Thymus (tissue), 11 donors: Measurements from ENCODE around the gene GLTP. TPM values are rescaled to one million over a fixed set of nuclear protein-coding genes. Genes with fewer than 3 reads are reported as not detected.
A peak's percentile ranks its signal among the peaks of the same experiment; 100 is the strongest.
"Not testable (repeated sequence)": the region's sequence is repeated elsewhere in the genome, so short reads cannot be mapped to it uniquely, and the experiment has no call there.

ENCODE experiments used
- DNase-seq, 9 donors: peaks; one replicate each; pipeline ENCODE4 v3.0.0-alpha.2; 2013; ENCODE audit warnings: low spot score in 9 of 9, low read depth in 6 of 9, missing footprints in 1 of 9
- H3K27ac ChIP-seq, 2 donors: one replicate each; pipeline ENCODE4 v1.5.1; 2013; ENCODE audit warnings: control low read depth in 1 of 2, low read depth in 1 of 2, low read length in 1 of 2, mild to moderate bottlenecking in 1 of 2, moderate library complexity in 1 of 2
- H3K27me3 ChIP-seq, 2 donors: one replicate each; pipeline ENCODE4 v1.5.1; 2013; ENCODE audit warnings: low read length in 1 of 2; ENCODE audit not compliant: control insufficient read depth in 2 of 2, insufficient read depth in 1 of 2
- H3K36me3 ChIP-seq, 2 donors: one replicate each; pipeline ENCODE4 v1.5.1; 2013; ENCODE audit warnings: low read length in 1 of 2, mild to moderate bottlenecking in 1 of 2, moderate library complexity in 1 of 2; ENCODE audit not compliant: control insufficient read depth in 2 of 2, insufficient read depth in 2 of 2
- H3K4me1 ChIP-seq, 2 donors: one replicate each; pipeline ENCODE4 v1.5.1; 2013; ENCODE audit warnings: low read length in 2 of 2; ENCODE audit not compliant: control insufficient read depth in 2 of 2, insufficient read depth in 2 of 2
- H3K4me3 ChIP-seq, 2 donors: one replicate each; pipeline ENCODE4 v1.5.1; 2013; ENCODE audit warnings: low read length in 2 of 2, control low read depth in 1 of 2, mild to moderate bottlenecking in 1 of 2
- H3K9me3 ChIP-seq, 2 donors: one replicate each; pipeline ENCODE4 v1.5.1; 2013; ENCODE audit warnings: low read length in 1 of 2, mild to moderate bottlenecking in 1 of 2; ENCODE audit not compliant: control insufficient read depth in 2 of 2, insufficient read depth in 1 of 2
- WGBS: extraction: QIAGEN DNeasy Blood & Tissue Kit; methylation state at CpG from one replicate; pipeline ENCODE4 v1.1.7; 2013; 5-methylcytosine and 5-hydroxymethylcytosine counted together
- polyA plus RNA-seq: library from polyadenylated mRNA; stranded (reverse); fragments of 200-250 nt; gene quantifications from one replicate; pipeline ENCODE4 v1.2.3, GENCODE V29; 2013
- total RNA-seq: library from RNA; stranded (reverse); fragments of 120-200 nt; gene quantifications from one replicate; pipeline ENCODE4 v1.2.4, GENCODE V29; 2013
- donor health status: healthy.

Gene GLTP
- total and polyA plus RNA-seq, 2 donors, result 20.7 to 78.5 TPM

GRCh38 chr12:109860977-109861376 lies 19.4 kb downstream of the GLTP start:
- no peak for DNase-seq
- Histone ChIP-seq H3K4me1 (no peaks in the 10 kb centered on the region), H3K4me3 (no peak overlapping the region), H3K27ac (no peak overlapping the region), H3K27me3 (no peaks in the 10 kb centered on the region), H3K36me3 (peaks cover 5 to 36% of the 10 kb centered on the region in 2 donors), H3K9me3 (no peaks in the 10 kb centered on the region)
- over 99% methylated on average over 5 of the region's 5 CpGs for WGBS

GRCh38 chr12:109858764-109859163 lies 21.6 kb downstream of the GLTP start:
- Histone ChIP-seq H3K4me1 (no peaks in the 10 kb centered on the region), H3K27ac (no peak overlapping the region), H3K4me3 (no peak overlapping the region), H3K27me3 (no peaks in the 10 kb centered on the region), H3K36me3 (peaks cover 15 to 53% of the 10 kb centered on the region in 2 donors), H3K9me3 (no peaks in the 10 kb centered on the region)
- 93% methylated on average over 5 of the region's 5 CpGs for WGBS
- DNase-seq, result no peak

GRCh38 chr12:109857715-109858114 lies 22.6 kb downstream of the GLTP start:
- Histone ChIP-seq H3K4me3 (no peak overlapping the region), H3K4me1 (no peaks in the 10 kb centered on the region), H3K36me3 (peaks cover 15 to 53% of the 10 kb centered on the region in 2 donors), H3K9me3 (no peaks in the 10 kb centered on the region), H3K27ac (no peak overlapping the region), H3K27me3 (no peaks in the 10 kb centered on the region)
- 98% methylated on average over 6 of the region's 6 CpGs for WGBS
- DNase-seq, result no peak

GRCh38 chr12:109855377-109855776 lies 25.0 kb downstream of the GLTP start:
- no peaks in the 10 kb centered on the region for H3K9me3 ChIP-seq
- H3K27ac ChIP-seq, result no peak overlapping the region
- H3K4me3 ChIP-seq, result no peak overlapping the region
- no peaks in the 10 kb centered on the region for H3K4me1 ChIP-seq
- WGBS, result 97% methylated on average over 14 of the region's 14 CpGs
- DNase-seq, result no peak
- H3K36me3 ChIP-seq, result peaks cover 15 to 44% of the 10 kb centered on the region in 2 donors
- H3K27me3 ChIP-seq, result no peaks in the 10 kb centered on the region

GRCh38 chr12:109850518-109850917 lies 29.8 kb downstream of the GLTP start:
- H3K36me3 ChIP-seq, result peaks cover 8 to 19% of the 10 kb centered on the region in 2 donors
- H3K4me1 ChIP-seq, result not testable (repeated sequence)
- WGBS, result 97% methylated on average over 6 of the region's 6 CpGs

GRCh38 chr12:109847142-109847735 lies 33.1 kb downstream of the GLTP start:
- Histone ChIP-seq H3K36me3 (no peaks in the 10 kb centered on the region), H3K27ac (no peak overlapping the region), H3K9me3 (no peaks in the 10 kb centered on the region), H3K4me3 (no peak overlapping the region), H3K27me3 (no peaks in the 10 kb centered on the region), H3K4me1 (peaks cover 0 to 7% of the 10 kb centered on the region in 2 donors)
- 84% methylated on average over 7 of the region's 7 CpGs for WGBS
- DNase-seq, result no peak

More at GRCh38 chr12:109850518-109850917, 29.8 kb downstream of the GLTP start:
- H3K27ac ChIP-seq, H3K27me3 ChIP-seq, H3K9me3 ChIP-seq, H3K4me3 ChIP-seq, DNase-seq: not testable (repeated sequence)

GRCh38 chr12:109845824-109846205 lies 34.5 kb downstream of the GLTP start:
- Histone ChIP-seq H3K4me1 (peaks cover 0 to 7% of the 10 kb centered on the region in 2 donors), H3K27me3 (no peaks in the 10 kb centered on the region), H3K36me3 (no peaks in the 10 kb centered on the region), H3K27ac (no peak overlapping the region), H3K4me3 (no peak overlapping the region), H3K9me3 (no peaks in the 10 kb centered on the region)
- DNase-seq, result no peak
- 94% methylated on average over 7 of the region's 7 CpGs for WGBS

GRCh38 chr12:109844983-109845823 lies 35.1 kb downstream of the GLTP start:
- H3K9me3 ChIP-seq, result no peaks in the 10 kb centered on the region
- peaks cover 0 to 7% of the 10 kb centered on the region in 2 donors for H3K4me1 ChIP-seq
- H3K27me3 ChIP-seq, result no peaks in the 10 kb centered on the region
- DNase-seq, result peak; percentile 56 to 87 (median 64)
- peak overlapping the region in 1 of 2 donors; percentile 7 for H3K4me3 ChIP-seq
- no peak overlapping the region for H3K27ac ChIP-seq
- no peaks in the 10 kb centered on the region for H3K36me3 ChIP-seq
- 16% methylated on average over 30 of the region's 30 CpGs for WGBS

GRCh38 chr12:109844091-109844490 lies 36.2 kb downstream of the GLTP start:
- 97% methylated on average over 5 of the region's 5 CpGs for WGBS
- Histone ChIP-seq H3K4me1 (peaks cover 0 to 7% of the 10 kb centered on the region in 2 donors), H3K27me3 (peaks cover 0 to 2% of the 10 kb centered on the region in 2 donors), H3K9me3 (no peaks in the 10 kb centered on the region), H3K36me3 (no peaks in the 10 kb centered on the region), H3K27ac (no peak overlapping the region), H3K4me3 (no peak overlapping the region)
- DNase-seq, result no peak
